OCI-LY7 (cell line): Measurements from ENCODE around the gene SLC9A9.

Source experiments
- CTCF ChIP-seq: fragments of 200-600 bp; sonication (generic); conservative IDR thresholded peaks from 2 replicates; pipeline ENCODE4 v1.5.1; 2014; ENCODE audit warnings: mild to moderate bottlenecking, antibody characterized with exemption, low read length, moderate library complexity, mixed read lengths
- EZH2phosphoT487 ChIP-seq: fragments of 200-600 bp; sonication (generic); IDR thresholded peaks from 2 replicates; pipeline ENCODE4 v1.6.1; 2018; ENCODE audit warnings: low read depth, borderline replicate concordance, mild to moderate bottlenecking, mixed run types, antibody characterized with exemption, low read length, moderate library complexity, mixed read lengths

GRCh38 chr3:143617050-143617449 lies 231.2 kb downstream of the SLC9A9 start:
- TF ChIP-seq CTCF (no peak), EZH2phosphoT487 (no peak)
